ENCODE data around the gene SLC35A4. TPM values are rescaled to one million over a fixed set of nuclear protein-coding genes. Genes with fewer than 3 reads are reported as not detected.
"Not testable (repeated sequence)": the region's sequence is repeated elsewhere in the genome, so short reads cannot be mapped to it uniquely, and the experiment has no call there.

The SLC35A4 gene
- total RNA-seq, 1 donor from 2014 or later = 106 TPM

- Mint-ChIP-seq H3K9me3 (no peaks in the 10 kb centered on the region), H3K4me3 (no peak overlapping the region), H3K36me3 (ENCODE audit: low read depth) (no peaks in the 10 kb centered on the region), H3K27me3 (ENCODE audit: low read depth) (peaks cover 18% of the 10 kb centered on the region), H3K4me1 (no peaks in the 10 kb centered on the region), H3K27ac (ENCODE audit: unreplicated experiment) (no peak overlapping the region)
- TF ChIP-seq CTCF (conservative IDR thresholded peaks at IDR 0.05) = no peak
- no peak for DNase-seq (ENCODE audit: low read depth, low spot score)
These were observed 35.5 kb downstream of the SLC35A4 start for GRCh38 chr5:140600096-140600495.

- Mint-ChIP-seq H3K27me3 (ENCODE audit: low read depth) (peaks cover 7% of the 10 kb centered on the region), H3K9me3 (peaks cover 1% of the 10 kb centered on the region), H3K27ac (ENCODE audit: unreplicated experiment) (no peak overlapping the region), H3K4me1 (no peaks in the 10 kb centered on the region), H3K4me3 (no peak overlapping the region), H3K36me3 (ENCODE audit: low read depth) (no peaks in the 10 kb centered on the region)
- DNase-seq (ENCODE audit: low read depth, low spot score) = no peak
- no peak for TF ChIP-seq CTCF (conservative IDR thresholded peaks at IDR 0.05)
These were observed 37.5 kb downstream of the SLC35A4 start for GRCh38 chr5:140602147-140602546.

DNA sequence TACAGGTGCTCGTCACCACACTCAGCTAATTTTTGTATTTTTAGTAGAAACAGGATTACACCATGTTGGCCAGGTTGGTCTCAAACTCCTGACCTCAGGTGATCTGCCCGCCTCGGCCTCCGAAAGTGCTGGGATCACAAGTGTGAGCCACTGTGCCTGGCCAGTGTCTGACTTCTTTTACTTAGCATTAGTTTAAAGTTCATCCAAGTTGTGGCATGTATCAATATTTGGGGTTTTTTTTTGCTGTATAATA lies 38.7 kb downstream of the SLC35A4 start:
- H3K4me3 Mint-ChIP-seq; H3K36me3 Mint-ChIP-seq (ENCODE audit: low read depth); H3K4me1 Mint-ChIP-seq; H3K27ac Mint-ChIP-seq (ENCODE audit: unreplicated experiment); H3K9me3 Mint-ChIP-seq; H3K27me3 Mint-ChIP-seq (ENCODE audit: low read depth); DNase-seq (ENCODE audit: low read depth, low spot score): not testable (repeated sequence)

DNA sequence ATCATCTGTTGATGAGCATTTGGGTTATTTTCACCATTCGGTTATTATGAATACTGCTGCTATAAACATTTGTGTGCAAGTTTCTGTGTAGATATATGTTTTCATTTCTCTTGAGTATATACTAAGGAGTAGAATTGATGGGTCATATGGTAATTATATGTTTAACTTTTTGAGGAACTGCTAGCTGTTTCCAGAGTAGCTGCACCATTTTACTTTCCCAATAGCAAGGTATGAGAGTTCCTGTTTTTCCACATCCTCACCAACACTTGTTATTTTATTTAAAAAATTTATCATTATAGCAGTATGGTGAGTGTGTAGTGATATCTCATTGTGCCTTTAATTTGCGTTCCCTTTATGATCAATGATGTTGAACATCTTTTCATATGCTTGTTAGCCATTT lies 39.1 kb downstream of the SLC35A4 start:
- TF ChIP-seq CTCF (conservative IDR thresholded peaks at IDR 0.05) = no peak
- peaks cover 2% of the 10 kb centered on the region for H3K9me3 Mint-ChIP-seq
- no peaks in the 10 kb centered on the region for H3K36me3 Mint-ChIP-seq (ENCODE audit: low read depth)

DNA sequence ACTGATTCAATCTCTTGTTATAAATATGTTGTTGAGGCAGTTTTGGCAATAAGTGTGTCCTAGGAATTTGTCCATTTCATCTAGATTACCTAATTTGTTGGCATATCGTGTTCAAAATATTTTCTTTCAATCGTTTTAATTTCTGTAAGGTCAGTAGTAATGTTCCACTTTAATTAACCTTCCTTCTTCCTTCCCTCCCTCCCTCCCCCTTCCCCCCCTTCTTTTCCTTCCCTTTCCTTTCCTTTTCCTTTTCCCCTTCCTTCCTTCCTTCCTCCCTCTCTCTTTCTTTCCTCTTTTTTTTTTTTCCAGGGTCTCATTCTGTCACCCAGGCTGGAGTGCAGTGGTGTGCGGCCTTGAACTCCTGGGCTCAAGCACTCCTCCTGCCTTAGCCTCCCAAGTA lies 41.3 kb downstream of the SLC35A4 start:
- no peak overlapping the region for H3K27ac Mint-ChIP-seq (ENCODE audit: unreplicated experiment)
- no peak for DNase-seq (ENCODE audit: low read depth, low spot score)
- TF ChIP-seq CTCF (conservative IDR thresholded peaks at IDR 0.05) = no peak

More for the DNA sequence above, 39.1 kb downstream of the SLC35A4 start:
- Mint-ChIP-seq H3K4me1 (no peaks in the 10 kb centered on the region), H3K27me3 (ENCODE audit: low read depth) (peaks cover 4% of the 10 kb centered on the region), H3K4me3 (no peak overlapping the region), H3K27ac (ENCODE audit: unreplicated experiment) (no peak overlapping the region)
- no peak for DNase-seq (ENCODE audit: low read depth, low spot score)

GRCh38 chr5:140607031-140607430 lies 42.4 kb downstream of the SLC35A4 start:
- Mint-ChIP-seq H3K36me3 (ENCODE audit: low read depth) (peaks cover 4% of the 10 kb centered on the region), H3K4me3 (no peak overlapping the region), H3K27ac (ENCODE audit: unreplicated experiment) (no peak overlapping the region), H3K4me1 (peaks cover 7% of the 10 kb centered on the region), H3K9me3 (peaks cover 2% of the 10 kb centered on the region), H3K27me3 (ENCODE audit: low read depth) (peaks cover 3% of the 10 kb centered on the region)
- DNase-seq (ENCODE audit: low read depth, low spot score) = no peak
- TF ChIP-seq CTCF (conservative IDR thresholded peaks at IDR 0.05) = no peak

More for the DNA sequence above, 41.3 kb downstream of the SLC35A4 start:
- Mint-ChIP-seq H3K36me3 (ENCODE audit: low read depth) (no peaks in the 10 kb centered on the region), H3K4me3 (no peak overlapping the region), H3K9me3 (peaks cover 2% of the 10 kb centered on the region), H3K4me1 (no peaks in the 10 kb centered on the region), H3K27me3 (ENCODE audit: low read depth) (peaks cover 3% of the 10 kb centered on the region)

All from neural crest cell (in vitro differentiated cells).